DND-41 (cell line): ENCODE results near the gene STRN4.

Experiments
- ATAC-seq: fragments of 200-7000 bp; cut with Tn5 transposase; 3 replicates; pipeline ENCODE4 v1.9.1; 2021; ENCODE audit warnings: low read depth; ENCODE audit not compliant: insufficient read depth
- DNase-seq: peaks from one replicate; pipeline ENCODE4 v3.0.0-alpha.2; 2020
- H2AFZ ChIP-seq: 2 replicates; pipeline ENCODE4 v1.6.0; 2012; ENCODE audit warnings: low read depth, low read length
- H3K27ac ChIP-seq: 2 replicates; pipeline ENCODE4 v1.5.1; 2012; ENCODE audit warnings: low read length, inconsistent platforms
- H3K27me3 ChIP-seq: fragments of 200-600 bp; sonication (generic); 2 replicates; pipeline ENCODE4 v1.6.0; 2012; ENCODE audit warnings: low read length, mild to moderate bottlenecking, inconsistent platforms; ENCODE audit not compliant: insufficient read depth, poor library complexity
- H3K36me3 ChIP-seq: 2 replicates; pipeline ENCODE4 v1.5.1; 2012; ENCODE audit warnings: low read length, inconsistent platforms; ENCODE audit not compliant: insufficient read depth
- H3K4me1 ChIP-seq: 2 replicates; pipeline ENCODE4 v1.5.1; 2012; ENCODE audit warnings: mild to moderate bottlenecking, low read length; ENCODE audit not compliant: insufficient read depth
- H3K4me2 ChIP-seq: 2 replicates; pipeline ENCODE4 v1.6.0; 2012; ENCODE audit warnings: mild to moderate bottlenecking, moderate library complexity, low read length, inconsistent platforms; ENCODE audit not compliant: insufficient read depth
- H3K4me3 ChIP-seq, 2 experiments: fragments of 200-600 bp in 1 of 2; shearing (Covaris generic) in 1 of 2; 2 replicates each; pipeline ENCODE4 v1.5.1; 2012 to 2016; ENCODE audit warnings: inconsistent platforms in 2 of 2, low read length in 2 of 2, mild to moderate bottlenecking in 2 of 2, low read depth in 1 of 2, moderate library complexity in 1 of 2
- H3K79me2 ChIP-seq: 2 replicates; pipeline ENCODE4 v1.6.0; 2012; ENCODE audit warnings: low read length, inconsistent platforms; ENCODE audit not compliant: insufficient read depth
- H3K9ac ChIP-seq: 2 replicates; pipeline ENCODE4 v1.6.0; 2012; ENCODE audit warnings: low read depth, mild to moderate bottlenecking, inconsistent platforms, low read length, moderate library complexity
- H3K9me3 ChIP-seq: 2 replicates; pipeline ENCODE4 v1.5.1; 2012; ENCODE audit warnings: low read length, moderate library complexity, mild to moderate bottlenecking, inconsistent platforms; ENCODE audit not compliant: insufficient read depth, severe bottlenecking
- H4K20me1 ChIP-seq: 2 replicates; pipeline ENCODE4 v1.6.0; 2012; ENCODE audit warnings: low read length; ENCODE audit not compliant: insufficient read depth
- CTCF ChIP-seq: IDR thresholded peaks from 2 replicates; pipeline ENCODE4 v1.5.1; 2012; ENCODE audit warnings: borderline replicate concordance, low read length, moderate library complexity, mild to moderate bottlenecking; ENCODE audit not compliant: poor library complexity, severe bottlenecking; ENCODE audit errors: extremely low read depth
- EZH2 ChIP-seq: IDR thresholded peaks from 3 replicates; pipeline ENCODE4 v1.6.1; 2012; ENCODE audit warnings: borderline replicate concordance, low read depth, mild to moderate bottlenecking, moderate library complexity, low read length, inconsistent platforms; ENCODE audit not compliant: severe bottlenecking

Gene STRN4

GRCh38 chr19:46687438-46688145, 58.7 kb downstream of the STRN4 start:
- ATAC-seq (no peak), DNase-seq (no peak)
- no peaks in the 10 kb centered on the region for H3K27me3 ChIP-seq
- H3K4me1 ChIP-seq = no peaks in the 10 kb centered on the region
- H4K20me1 ChIP-seq = 0 out of 2 replicates have a peak, but pooled peaks cover 5% of the 10 kb centered on the region
- no peak overlapping the region for H3K4me3 ChIP-seq
- no peaks in the 10 kb centered on the region for H3K9me3 ChIP-seq
- H3K4me2 ChIP-seq = no peak overlapping the region
- no peak overlapping the region for H3K9ac ChIP-seq
- H3K27ac ChIP-seq = no peak overlapping the region
- H3K36me3 ChIP-seq = peaks cover 90% of the 10 kb centered on the region
- TF ChIP-seq CTCF (no peak), EZH2 (no peak)
- H3K79me2 ChIP-seq = no peaks in the 10 kb centered on the region
- H2AFZ ChIP-seq = no peak overlapping the region

GRCh38 chr19:46685189-46685588, 61.1 kb downstream of the STRN4 start:
- no peak overlapping the region for H3K27ac ChIP-seq
- TF ChIP-seq CTCF (no peak), EZH2 (no peak)
- H3K4me2 ChIP-seq = no peak overlapping the region
- no peak overlapping the region for H3K4me3 ChIP-seq
- no peaks in the 10 kb centered on the region for H3K9me3 ChIP-seq
- H3K27me3 ChIP-seq = no peaks in the 10 kb centered on the region
- H3K9ac ChIP-seq = no peak overlapping the region
- H3K4me1 ChIP-seq = no peaks in the 10 kb centered on the region
- 0 out of 2 replicates have a peak, but pooled peaks cover 5% of the 10 kb centered on the region for H4K20me1 ChIP-seq
- no peak overlapping the region for H2AFZ ChIP-seq
- DNase-seq = no peak
- H3K79me2 ChIP-seq = no peaks in the 10 kb centered on the region
- ATAC-seq = no peak
- peaks cover 79% of the 10 kb centered on the region for H3K36me3 ChIP-seq

GRCh38 chr19:46678110-46678732, 68.0 kb downstream of the STRN4 start:
- Histone ChIP-seq H2AFZ (no peak overlapping the region), H3K79me2 (no peaks in the 10 kb centered on the region; the same call in 1 of the 2 replicates), H3K4me2 (no peak overlapping the region), H3K4me3 (no peak overlapping the region), H3K36me3 (peaks cover 85% of the 10 kb centered on the region), H3K27ac (no peak overlapping the region), H4K20me1 (peaks cover 33% of the 10 kb centered on the region), H3K9me3 (no peaks in the 10 kb centered on the region), H3K27me3 (no peaks in the 10 kb centered on the region), H3K4me1 (no peaks in the 10 kb centered on the region), H3K9ac (no peak overlapping the region)
- peak; percentile 82 for ATAC-seq
- TF ChIP-seq CTCF = no peak
- no peak for TF ChIP-seq EZH2
- DNase-seq = peak; percentile 74
